Retinal pigment epithelial cell (primary cell): ENCODE measurements around the gene CNTN4.

ENCODE experiments used
- DNase-seq: peaks from one replicate; pipeline ENCODE4 v3.0.0-alpha.2; 2010; ENCODE audit warnings: low read depth
- H3K4me3 ChIP-seq: 2 replicates; pipeline ENCODE4 v1.5.1; 2011; ENCODE audit warnings: mild to moderate bottlenecking, low read length, control low read depth, moderate library complexity
- CTCF ChIP-seq: conservative IDR thresholded peaks from 2 replicates; pipeline ENCODE4 v1.5.1; 2011; ENCODE audit warnings: low read depth, low read length, control low read depth, inconsistent platforms

Gene CNTN4

DNA sequence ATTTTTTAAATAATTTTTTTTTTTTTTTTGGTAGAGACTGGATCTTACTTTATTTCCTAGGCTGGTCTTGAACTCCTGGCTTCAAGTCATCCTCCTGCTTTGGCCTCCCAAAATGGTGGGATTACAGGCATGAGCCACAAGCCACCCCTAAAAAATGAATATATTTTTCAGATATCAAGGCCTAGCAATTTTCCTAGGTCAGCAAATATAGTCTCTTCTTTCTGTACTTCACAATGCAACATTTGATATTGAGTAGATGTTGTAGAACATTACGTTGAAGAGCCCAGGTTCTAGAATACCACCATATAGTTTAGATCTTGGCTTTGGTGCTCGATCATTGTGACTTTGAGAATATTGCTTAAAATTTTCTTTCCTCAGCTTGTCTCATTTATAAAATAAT lies 437.9 kb downstream of the CNTN4 start:
- TF ChIP-seq CTCF: no peak
- no peak overlapping the region for H3K4me3 ChIP-seq
- DNase-seq: no peak

DNA sequence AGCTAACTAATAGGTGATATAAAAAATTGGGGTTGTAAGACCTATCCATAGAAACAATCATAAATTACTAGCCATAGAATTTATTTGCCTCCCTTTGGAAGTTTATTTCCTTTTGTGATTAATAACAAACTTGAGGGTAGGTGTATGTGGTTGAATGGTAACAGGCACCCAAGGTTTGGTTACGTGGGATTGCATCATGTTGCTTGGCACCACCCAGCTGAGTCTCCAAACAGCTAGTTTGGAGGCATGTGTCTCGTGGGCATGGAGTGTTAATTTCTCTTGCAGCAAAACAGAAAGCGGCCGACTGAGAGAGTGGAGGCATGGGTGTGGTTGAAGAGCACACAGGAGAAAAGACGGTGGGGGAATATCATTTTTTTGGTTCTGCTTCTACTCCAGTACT lies 441.4 kb downstream of the CNTN4 start:
- TF ChIP-seq CTCF: no peak
- no peak overlapping the region for H3K4me3 ChIP-seq
- no peak for DNase-seq

GRCh38 chr3:2543247-2543646 lies 444.6 kb downstream of the CNTN4 start:
- no peak overlapping the region for H3K4me3 ChIP-seq
- no peak for DNase-seq
- no peak for TF ChIP-seq CTCF

DNA sequence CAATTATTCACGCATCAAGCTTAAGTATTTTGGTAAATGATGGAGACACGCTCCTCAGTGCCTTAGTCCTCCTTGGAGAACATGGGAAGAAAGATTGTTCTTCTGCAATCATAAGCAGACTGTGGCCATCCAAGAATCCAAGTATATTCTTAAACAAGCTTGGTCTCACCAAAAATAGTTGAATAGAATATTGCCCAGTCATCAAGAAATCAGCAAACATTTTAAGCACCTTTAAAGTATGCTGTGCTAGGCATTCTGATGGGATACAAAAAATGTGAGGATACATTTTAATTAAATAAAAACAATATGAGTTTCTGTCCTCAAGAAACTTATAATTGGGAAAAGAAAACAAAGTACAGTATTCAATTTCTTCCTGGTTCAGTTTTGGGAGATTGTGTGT lies 445.5 kb downstream of the CNTN4 start:
- TF ChIP-seq CTCF: no peak
- no peak for DNase-seq
- no peak overlapping the region for H3K4me3 ChIP-seq

GRCh38 chr3:2544718-2545117 lies 446.1 kb downstream of the CNTN4 start:
- DNase-seq: no peak
- H3K4me3 ChIP-seq: no peak overlapping the region
- no peak for TF ChIP-seq CTCF

- no peak overlapping the region for H3K4me3 ChIP-seq
Measured at GRCh38 chr3:2547049-2547448, 448.4 kb downstream of the CNTN4 start.

DNA sequence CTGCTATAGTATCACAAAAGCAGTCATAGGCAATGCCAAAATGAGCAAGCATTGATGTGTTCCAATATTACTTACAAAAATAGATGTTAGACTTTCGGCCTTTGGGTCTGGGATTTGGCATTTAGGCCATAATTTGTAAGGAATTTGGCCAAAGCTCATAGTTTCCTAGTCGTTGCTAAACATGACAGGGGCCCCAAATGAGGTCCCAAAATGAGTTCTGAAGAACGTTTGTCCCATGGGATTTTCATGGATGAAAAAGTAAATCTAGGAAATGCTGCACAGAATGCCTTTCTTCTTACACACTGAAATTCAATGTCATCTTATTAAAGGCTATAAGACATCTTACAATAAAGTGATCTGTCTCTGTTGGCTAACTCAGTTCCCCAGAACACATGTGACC lies 456.0 kb downstream of the CNTN4 start:
- DNase-seq: no peak
- no peak for TF ChIP-seq CTCF
- no peak overlapping the region for H3K4me3 ChIP-seq

More at GRCh38 chr3:2547049-2547448, 448.4 kb downstream of the CNTN4 start:
- TF ChIP-seq CTCF: no peak
- no peak for DNase-seq
